B cell (primary cell): ENCODE measurements around the gene HENMT1.

Experiments
- CTCF ChIP-seq: fragments of 200-600 bp; IDR thresholded peaks from one replicate; pipeline ENCODE4 v1.8.0; 2022; ENCODE audit warnings: antibody characterized with exemption, mild to moderate bottlenecking
- EZH2 ChIP-seq: IDR thresholded peaks from 2 replicates; pipeline ENCODE4 v1.6.1; 2012; ENCODE audit warnings: borderline replicate concordance, low read depth, mild to moderate bottlenecking, moderate library complexity, low read length; ENCODE audit not compliant: insufficient read depth, poor library complexity, severe bottlenecking

- no peak for TF ChIP-seq CTCF
- no peak for TF ChIP-seq EZH2
These were observed 9.4 kb upstream of the HENMT1 start for GRCh38 chr1:108670131-108670773.
